ENCODE results near the gene ARHGAP4. TPM values are rescaled to one million over a fixed set of nuclear protein-coding genes. Genes with fewer than 3 reads are reported as not detected.
A peak's percentile ranks its signal among the peaks of the same experiment; 100 is the strongest.

Gene ARHGAP4
- total RNA-seq, 2 experiments from 2014 or later = 317 to 324 TPM

DNA sequence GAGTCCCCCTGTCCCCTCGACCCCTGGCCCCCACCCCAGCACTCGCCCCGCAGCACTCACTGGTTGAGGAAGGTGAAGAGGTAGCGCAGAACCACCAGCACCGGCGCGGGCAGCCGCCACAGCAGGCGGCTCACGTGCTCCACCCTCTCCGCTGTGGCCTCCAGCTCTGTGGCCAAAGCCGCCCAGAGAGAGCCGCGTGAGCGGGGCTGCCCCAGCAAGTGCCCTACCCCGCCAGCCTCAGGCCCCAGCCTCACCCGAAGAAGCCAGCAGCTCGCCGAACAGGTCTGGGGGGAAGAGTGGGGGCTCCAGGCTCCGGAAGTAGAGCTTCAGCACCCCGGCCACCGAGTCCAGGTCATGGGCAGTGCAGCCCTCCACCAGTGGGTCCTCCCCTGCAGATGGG, 15.6 kb downstream of the ARHGAP4 start:
- no peaks in the 10 kb centered on the region for H3K27me3 Mint-ChIP-seq (ENCODE audit: low read depth)
- DNase-seq = no peak
- ChIA-PET CTCF (interaction anchor here (1.2 to 1.8 kb wide), 3 partner anchors 14 to 56 kb away, joined by 3 to 5 read pairs (median 4); no protein-coding TSS in a partner anchor), POLR2A (interaction anchor here (0.5 to 1.2 kb wide), 3 partner anchors 10 to 16 kb away, joined by 3 to 4 read pairs (median 3); no protein-coding TSS in a partner anchor)
- ATAC-seq = no peak
- H3K4me1 Mint-ChIP-seq (ENCODE audit: low read depth) = peaks cover 18% of the 10 kb centered on the region
- H3K27ac Mint-ChIP-seq = no peak overlapping the region
- no peaks in the 10 kb centered on the region for H3K9me3 Mint-ChIP-seq (ENCODE audit: insufficient read depth)
- peaks cover 25% of the 10 kb centered on the region for H3K36me3 Mint-ChIP-seq (ENCODE audit: low read depth)
- H3K4me3 Mint-ChIP-seq = no peak overlapping the region

DNA sequence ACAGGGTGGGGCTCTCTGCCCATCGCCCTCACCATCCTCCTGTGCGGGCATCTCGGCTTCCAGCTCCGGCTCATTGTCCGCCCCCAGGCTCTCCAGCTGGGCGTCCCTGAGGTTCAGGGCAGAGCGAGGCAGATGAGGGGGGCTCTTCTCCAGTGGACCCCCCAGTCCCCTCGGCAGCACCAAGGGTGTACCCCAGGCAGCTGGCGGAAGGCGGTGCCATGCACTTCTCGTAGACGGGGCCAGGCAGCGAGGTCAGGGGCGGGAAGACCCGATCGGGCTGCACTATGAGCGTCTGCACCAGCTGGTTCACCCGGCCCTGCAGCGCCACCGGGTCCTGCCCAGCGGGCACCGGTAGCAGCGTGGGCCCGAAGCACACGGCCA, 16.1 kb downstream of the ARHGAP4 start:
- H3K4me1 Mint-ChIP-seq (ENCODE audit: low read depth) = peaks cover 19% of the 10 kb centered on the region
- ATAC-seq (no peak), DNase-seq (no peak)
- ChIA-PET POLR2A (interaction anchor here (0.5 kb wide), 1 partner anchor 9 kb away, joined by 4 read pairs; no protein-coding TSS in a partner anchor), CTCF (interaction anchor here (1.4 kb wide), 1 partner anchor 14 kb away, joined by 3 read pairs; no protein-coding TSS in a partner anchor)
- H3K9me3 Mint-ChIP-seq (ENCODE audit: insufficient read depth) = no peaks in the 10 kb centered on the region
- no peaks in the 10 kb centered on the region for H3K27me3 Mint-ChIP-seq (ENCODE audit: low read depth)
- H3K36me3 Mint-ChIP-seq (ENCODE audit: low read depth) = peaks cover 25% of the 10 kb centered on the region
- H3K4me3 Mint-ChIP-seq = no peak overlapping the region
- no peak overlapping the region for H3K27ac Mint-ChIP-seq

DNA sequence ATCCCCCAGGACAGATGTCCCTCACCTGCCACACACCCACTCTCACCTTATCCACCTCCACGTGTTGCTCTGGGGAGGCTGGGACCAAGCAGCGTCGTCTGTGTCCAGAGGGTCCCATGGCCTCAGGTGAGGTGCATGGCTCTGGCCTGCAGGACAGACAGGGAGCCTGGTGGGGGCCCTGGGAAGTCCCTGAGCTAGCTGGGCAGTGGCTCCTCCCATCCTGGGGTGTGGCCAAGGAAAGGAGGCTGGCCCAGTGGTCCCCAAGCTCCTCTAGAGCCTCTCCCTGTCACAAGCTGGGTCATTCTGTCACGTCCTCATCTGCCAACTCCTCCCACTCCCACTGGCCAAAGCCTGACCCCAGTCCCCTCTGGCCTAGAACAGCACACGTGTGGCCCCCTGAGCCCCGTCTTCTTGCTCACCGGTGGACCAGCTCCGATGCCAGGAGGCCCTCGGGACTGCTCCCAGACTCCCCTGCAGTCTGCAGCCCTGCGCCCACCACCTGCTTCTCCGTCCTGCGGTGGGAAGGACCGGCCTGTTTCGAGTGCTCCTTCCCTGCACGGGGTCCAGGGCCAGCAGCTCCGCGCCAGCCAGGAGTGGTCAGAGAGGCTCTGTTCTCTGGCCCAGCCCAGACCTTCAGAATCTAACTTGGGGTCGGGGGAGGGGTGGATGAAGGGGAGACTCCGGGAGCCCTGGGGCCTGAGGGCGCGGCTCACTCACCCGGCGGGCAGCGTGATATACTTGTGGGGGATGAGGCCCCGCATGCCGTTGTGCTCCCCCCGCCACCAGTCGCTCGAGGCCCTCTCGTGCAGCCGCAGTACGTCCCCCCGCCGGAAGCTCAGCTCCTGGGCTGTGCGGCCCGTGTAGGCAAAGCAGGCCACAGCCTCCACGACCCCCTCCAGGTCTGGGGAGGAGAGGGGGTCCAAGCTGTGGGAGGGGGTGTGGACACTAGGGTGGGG, 16.8 kb downstream of the ARHGAP4 start:
- DNase-seq = no peak
- peak; percentile 43 for ATAC-seq
- Mint-ChIP-seq H3K36me3 (ENCODE audit: low read depth) (peaks cover 25% of the 10 kb centered on the region), H3K27me3 (ENCODE audit: low read depth) (no peaks in the 10 kb centered on the region), H3K27ac (no peak overlapping the region), H3K9me3 (ENCODE audit: insufficient read depth) (no peaks in the 10 kb centered on the region), H3K4me1 (ENCODE audit: low read depth) (peaks cover 22% of the 10 kb centered on the region), H3K4me3 (no peak overlapping the region)
- CTCF ChIA-PET = interaction anchor here (1.4 kb wide), 1 partner anchor 15 kb away, joined by 3 read pairs; no protein-coding TSS in a partner anchor
- POLR2A ChIA-PET = no interaction called here

DNA sequence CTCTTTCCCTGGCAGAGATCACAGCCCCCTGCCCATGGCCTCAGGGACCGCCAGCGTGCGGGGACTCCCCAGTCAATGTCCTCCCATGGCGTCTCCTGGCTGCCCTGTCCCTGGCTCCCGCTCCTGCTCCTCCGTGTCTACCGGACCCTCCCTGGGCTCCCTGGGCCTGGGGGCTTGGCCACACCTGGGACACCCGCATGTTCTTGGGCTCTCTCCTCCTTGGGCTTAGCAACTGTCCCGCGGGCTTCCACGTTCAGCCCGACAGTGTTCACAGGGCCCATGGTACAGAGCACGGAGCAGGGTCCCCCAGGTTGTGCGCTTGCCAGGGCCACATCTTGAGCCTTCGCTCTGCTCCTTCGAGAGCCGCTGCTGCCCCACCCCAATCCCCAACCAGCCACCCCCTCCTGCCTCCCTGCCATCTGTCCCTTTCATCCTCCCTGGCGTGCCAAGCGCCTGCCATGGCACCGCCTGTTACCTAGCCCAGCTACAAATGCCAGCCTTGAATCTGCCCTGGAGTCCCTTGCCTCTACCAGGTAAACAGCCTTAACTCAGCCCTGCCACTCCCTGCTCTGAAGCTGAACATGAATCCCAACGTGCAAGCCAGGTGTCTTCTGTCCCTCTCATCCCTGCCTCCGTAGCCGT, 17.7 kb downstream of the ARHGAP4 start:
- H3K4me1 Mint-ChIP-seq (ENCODE audit: low read depth) = peaks cover 31% of the 10 kb centered on the region
- peaks cover 21% of the 10 kb centered on the region for H3K36me3 Mint-ChIP-seq (ENCODE audit: low read depth)
- no peaks in the 10 kb centered on the region for H3K27me3 Mint-ChIP-seq (ENCODE audit: low read depth)
- no peaks in the 10 kb centered on the region for H3K9me3 Mint-ChIP-seq (ENCODE audit: insufficient read depth)
- H3K27ac Mint-ChIP-seq = peak overlapping the region; percentile 46
- ATAC-seq (no peak), DNase-seq (no peak)
- POLR2A ChIA-PET = no interaction called here
- CTCF ChIA-PET = interaction anchor here (2.2 kb wide), 1 partner anchor 39 kb away, joined by 7 read pairs; no protein-coding TSS in a partner anchor
- no peak overlapping the region for H3K4me3 Mint-ChIP-seq

DNA sequence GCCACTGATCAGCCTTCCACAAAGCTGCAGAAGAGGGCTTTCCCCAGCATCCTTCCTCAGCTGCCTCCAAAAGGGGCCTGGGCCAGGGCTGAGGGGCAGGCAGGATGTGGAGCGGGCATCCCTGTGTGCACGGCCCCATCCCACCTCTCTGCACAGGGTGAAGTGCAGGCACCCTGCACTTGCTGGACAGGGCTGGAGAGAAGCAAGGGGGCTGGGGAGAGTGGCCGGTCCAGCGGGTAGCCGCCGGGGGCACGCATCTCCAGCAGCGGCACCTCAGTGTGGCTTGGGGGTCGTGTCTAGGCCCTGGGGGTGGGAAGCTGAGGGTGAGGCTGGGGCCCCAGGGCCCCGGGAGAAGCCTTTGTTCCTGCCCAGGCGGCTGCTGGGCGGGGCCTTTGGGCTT, 18.6 kb downstream of the ARHGAP4 start:
- POLR2A ChIA-PET = interaction anchor here (2.3 kb wide), 1 partner anchor 18 kb away, joined by 20 read pairs; the partner anchor contains the start of gene ARHGAP4
- ATAC-seq (no peak), DNase-seq (no peak)

DNA sequence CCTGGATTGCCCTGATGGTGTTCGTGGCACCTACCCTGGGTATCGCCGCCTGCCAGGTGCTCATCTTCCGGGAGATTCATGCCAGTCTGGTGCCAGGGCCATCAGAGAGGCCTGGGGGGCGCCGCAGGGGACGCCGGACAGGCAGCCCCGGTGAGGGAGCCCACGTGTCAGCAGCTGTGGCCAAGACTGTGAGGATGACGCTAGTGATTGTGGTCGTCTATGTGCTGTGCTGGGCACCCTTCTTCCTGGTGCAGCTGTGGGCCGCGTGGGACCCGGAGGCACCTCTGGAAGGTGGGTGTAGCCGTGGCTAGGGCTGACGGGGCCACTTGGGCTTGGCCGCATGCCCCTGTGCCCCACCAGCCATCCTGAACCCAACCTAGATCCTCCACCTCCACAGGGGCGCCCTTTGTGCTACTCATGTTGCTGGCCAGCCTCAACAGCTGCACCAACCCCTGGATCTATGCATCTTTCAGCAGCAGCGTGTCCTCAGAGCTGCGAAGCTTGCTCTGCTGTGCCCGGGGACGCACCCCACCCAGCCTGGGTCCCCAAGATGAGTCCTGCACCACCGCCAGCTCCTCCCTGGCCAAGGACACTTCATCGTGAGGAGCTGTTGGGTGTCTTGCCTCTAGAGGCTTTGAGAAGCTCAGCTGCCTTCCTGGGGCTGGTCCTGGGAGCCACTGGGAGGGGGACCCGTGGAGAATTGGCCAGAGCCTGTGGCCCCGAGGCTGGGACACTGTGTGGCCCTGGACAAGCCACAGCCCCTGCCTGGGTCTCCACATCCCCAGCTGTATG, 19.7 kb downstream of the ARHGAP4 start:
- ATAC-seq (peak; percentile 28), DNase-seq (peak; percentile 39)
- Mint-ChIP-seq H3K4me1 (ENCODE audit: low read depth) (peaks cover 44% of the 10 kb centered on the region), H3K9me3 (ENCODE audit: insufficient read depth) (no peaks in the 10 kb centered on the region), H3K27me3 (ENCODE audit: low read depth) (no peaks in the 10 kb centered on the region), H3K36me3 (ENCODE audit: low read depth) (peaks cover 14% of the 10 kb centered on the region), H3K27ac (peak overlapping the region; percentile 46), H3K4me3 (no peak overlapping the region)
- CTCF ChIA-PET = interaction anchor here (1.2 to 2.2 kb wide), 3 partner anchors 16 to 41 kb away, joined by 3 to 7 read pairs (median 6); partner anchors contain the start of gene ARHGAP4
- POLR2A ChIA-PET = interaction anchor here (2.3 kb wide), 1 partner anchor 19 kb away, joined by 20 read pairs; the partner anchor contains the start of gene ARHGAP4

More for the DNA sequence above, 18.6 kb downstream of the ARHGAP4 start:
- Mint-ChIP-seq H3K27me3 (ENCODE audit: low read depth) (no peaks in the 10 kb centered on the region), H3K9me3 (ENCODE audit: insufficient read depth) (no peaks in the 10 kb centered on the region), H3K27ac (no peak overlapping the region), H3K4me3 (no peak overlapping the region), H3K36me3 (ENCODE audit: low read depth) (peaks cover 21% of the 10 kb centered on the region), H3K4me1 (ENCODE audit: low read depth) (peaks cover 38% of the 10 kb centered on the region)
- CTCF ChIA-PET = interaction anchor here (1.2 to 2.2 kb wide), 3 partner anchors 15 to 39 kb away, joined by 3 to 7 read pairs (median 6); partner anchors contain the start of gene ARHGAP4

DNA sequence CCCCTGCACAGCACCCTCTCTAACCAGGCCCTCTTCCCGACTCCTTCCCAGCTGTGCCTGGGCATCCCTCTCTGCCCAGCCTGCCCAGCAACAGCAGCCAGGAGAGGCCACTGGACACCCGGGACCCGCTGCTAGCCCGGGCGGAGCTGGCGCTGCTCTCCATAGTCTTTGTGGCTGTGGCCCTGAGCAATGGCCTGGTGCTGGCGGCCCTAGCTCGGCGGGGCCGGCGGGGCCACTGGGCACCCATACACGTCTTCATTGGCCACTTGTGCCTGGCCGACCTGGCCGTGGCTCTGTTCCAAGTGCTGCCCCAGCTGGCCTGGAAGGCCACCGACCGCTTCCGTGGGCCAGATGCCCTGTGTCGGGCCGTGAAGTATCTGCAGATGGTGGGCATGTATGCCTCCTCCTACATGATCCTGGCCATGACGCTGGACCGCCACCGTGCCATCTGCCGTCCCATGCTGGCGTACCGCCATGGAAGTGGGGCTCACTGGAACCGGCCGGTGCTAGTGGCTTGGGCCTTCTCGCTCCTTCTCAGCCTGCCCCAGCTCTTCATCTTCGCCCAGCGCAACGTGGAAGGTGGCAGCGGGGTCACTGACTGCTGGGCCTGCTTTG, 20.5 kb downstream of the ARHGAP4 start:
- ChIA-PET CTCF (interaction anchor here (2.0 kb wide), 1 partner anchor 20 kb away, joined by 6 read pairs; the partner anchor contains the start of gene ARHGAP4), POLR2A (interaction anchor here (2.3 kb wide), 1 partner anchor 20 kb away, joined by 20 read pairs; the partner anchor contains the start of gene ARHGAP4)
- DNase-seq (no peak), ATAC-seq (no peak)
- peaks cover 12% of the 10 kb centered on the region for H3K36me3 Mint-ChIP-seq (ENCODE audit: low read depth)
- no peaks in the 10 kb centered on the region for H3K27me3 Mint-ChIP-seq (ENCODE audit: low read depth)
- H3K4me1 Mint-ChIP-seq (ENCODE audit: low read depth) = peaks cover 51% of the 10 kb centered on the region
- no peaks in the 10 kb centered on the region for H3K9me3 Mint-ChIP-seq (ENCODE audit: insufficient read depth)
- peak overlapping the region; percentile 46 for H3K27ac Mint-ChIP-seq
- no peak overlapping the region for H3K4me3 Mint-ChIP-seq

DNA sequence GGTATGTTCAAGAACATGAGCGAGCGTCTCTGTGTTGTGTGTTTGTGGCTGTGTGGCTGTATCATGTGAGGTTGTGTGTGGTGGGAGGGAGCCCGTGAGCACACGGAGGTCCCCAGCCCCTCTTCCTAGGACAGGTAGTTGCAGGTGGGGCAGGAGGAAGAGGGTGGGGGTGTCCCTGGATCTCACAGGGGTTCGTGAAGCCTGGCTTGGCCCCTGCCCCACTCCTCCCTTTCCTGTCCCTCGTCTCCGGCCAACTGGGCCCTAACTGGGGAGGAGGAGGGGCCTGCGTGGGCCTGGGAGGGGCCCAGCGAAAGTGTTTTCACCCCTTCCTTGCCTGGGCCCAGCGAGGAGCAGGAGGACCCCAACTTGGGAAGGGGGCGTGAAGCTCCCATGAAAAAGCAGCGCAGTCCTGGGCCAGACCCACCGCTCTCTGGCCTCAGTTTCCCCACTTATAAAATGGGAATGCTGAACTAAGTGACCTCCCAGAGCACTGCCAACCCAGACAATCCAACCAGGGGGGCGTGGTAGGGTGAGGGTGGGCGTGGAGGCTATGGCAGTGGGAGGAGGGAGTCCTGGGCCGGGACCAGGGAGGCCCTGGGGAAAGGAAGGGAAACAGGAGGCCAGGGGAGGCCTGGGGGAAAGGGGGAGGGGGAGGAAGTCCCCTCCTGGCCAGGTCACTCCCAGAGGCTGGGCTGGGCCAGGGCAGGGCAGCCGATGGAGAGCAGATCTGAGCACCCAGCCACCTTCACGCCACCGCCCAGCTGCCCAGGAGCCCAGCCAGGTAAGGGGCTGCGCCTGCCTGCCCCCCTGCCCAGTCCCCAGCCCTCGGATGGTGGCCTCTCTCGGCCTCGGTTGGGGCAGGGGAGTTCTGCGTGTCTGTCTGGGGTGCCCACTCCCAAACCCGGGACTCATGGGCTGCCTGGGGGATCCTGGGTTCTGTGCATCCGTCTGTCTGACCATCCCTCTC, 21.8 kb downstream of the ARHGAP4 start, which contains the start of gene AVPR2:
AVPR2 (plus strand) TSS at position 683 of the 967 bp plus-strand sequence. CDS start 473 bp downstream, outside the sequence.
- Mint-ChIP-seq H3K36me3 (ENCODE audit: low read depth) (peaks cover 11% of the 10 kb centered on the region), H3K9me3 (ENCODE audit: insufficient read depth) (peaks cover 4% of the 10 kb centered on the region), H3K4me1 (ENCODE audit: low read depth) (peaks cover 53% of the 10 kb centered on the region), H3K27me3 (ENCODE audit: low read depth) (no peaks in the 10 kb centered on the region), H3K27ac (peak within 1 kb of the TSS; percentile 75), H3K4me3 (no peak within 1 kb of the TSS)
- DNase-seq = no peak
- POLR2A ChIA-PET = no interaction called here
- CTCF ChIA-PET = no interaction called here
- no peak for ATAC-seq

DNA sequence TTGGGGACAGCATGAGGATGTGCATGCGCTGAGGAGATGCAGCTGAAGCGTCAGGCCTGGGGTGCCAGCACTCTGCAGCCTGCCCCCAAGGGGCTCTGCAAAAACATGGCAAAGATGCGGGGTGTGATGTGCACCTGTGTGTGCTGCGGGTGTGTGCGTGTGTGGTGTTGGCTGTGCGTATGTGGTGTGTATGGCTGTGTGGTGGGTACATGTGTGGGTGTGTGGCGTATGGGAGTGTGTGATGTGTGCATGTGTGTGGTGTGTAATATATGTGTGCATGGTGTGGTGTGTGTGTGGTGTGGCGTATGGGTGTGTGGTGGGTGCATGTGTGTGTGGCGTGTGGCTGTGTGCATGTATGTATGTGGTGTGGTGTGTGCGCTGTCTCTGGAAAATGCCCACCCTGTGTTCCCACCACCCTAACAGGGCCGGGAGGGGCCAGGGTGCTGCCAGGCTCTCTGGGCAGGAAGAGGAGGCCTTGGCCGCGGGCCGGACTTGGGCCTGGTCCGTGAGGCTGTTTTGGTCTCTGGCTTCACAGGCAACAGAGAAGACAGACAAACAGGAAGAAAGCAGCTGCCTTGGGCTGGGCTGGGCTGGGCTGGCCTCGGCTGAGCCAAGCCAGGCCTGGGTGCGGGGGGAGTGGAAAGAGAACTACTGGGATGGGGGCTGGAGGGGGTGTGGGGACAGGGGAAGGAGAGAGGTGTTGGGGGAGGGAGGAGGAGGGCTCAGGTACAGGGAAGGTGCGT, 22.7 kb downstream of the ARHGAP4 start:
- POLR2A ChIA-PET = no interaction called here
- Mint-ChIP-seq H3K27ac (peak overlapping the region; percentile 53), H3K4me1 (ENCODE audit: low read depth) (peaks cover 53% of the 10 kb centered on the region), H3K36me3 (ENCODE audit: low read depth) (peaks cover 7% of the 10 kb centered on the region), H3K9me3 (ENCODE audit: insufficient read depth) (peaks cover 5% of the 10 kb centered on the region), H3K27me3 (ENCODE audit: low read depth) (peaks cover 1% of the 10 kb centered on the region), H3K4me3 (no peak overlapping the region)
- DNase-seq (no peak), ATAC-seq (no peak)
- CTCF ChIA-PET = no interaction called here
